HG02678 (cell line): ENCODE data around the gene OPN4.

Experiments used
- ATAC-seq: cut with Tn5 transposase; IDR thresholded peaks from one replicate; pipeline ENCODE4 v1.9.1; 2021; ENCODE audit warnings: mild to moderate bottlenecking, moderate library complexity; ENCODE audit not compliant: unreplicated experiment

The OPN4 gene

GRCh38 chr10:86661161-86662025 is 7.0 kb downstream of the OPN4 start:
- no peak for ATAC-seq

- no peak for ATAC-seq
Measured at GRCh38 chr10:86662186-86663045, 8.1 kb downstream of the OPN4 start.

- no peak for ATAC-seq
Measured at GRCh38 chr10:86663046-86663345, 8.6 kb downstream of the OPN4 start.

- no peak for ATAC-seq
Measured at GRCh38 chr10:86663576-86664339, 9.4 kb downstream of the OPN4 start.

GRCh38 chr10:86664341-86665217 is 10.2 kb downstream of the OPN4 start:
- no peak for ATAC-seq

GRCh38 chr10:86665218-86665607 is 10.9 kb downstream of the OPN4 start:
- ATAC-seq: no peak

- ATAC-seq: no peak
Measured at GRCh38 chr10:86665868-86666267, 11.5 kb downstream of the OPN4 start.

- no peak for ATAC-seq
Measured at GRCh38 chr10:86666538-86666937, 12.2 kb downstream of the OPN4 start.

- no peak for ATAC-seq
Measured at GRCh38 chr10:86667421-86668181, 13.3 kb downstream of the OPN4 start.

- peak; percentile 75 for ATAC-seq
Measured at GRCh38 chr10:86668297-86669165, 14.2 kb downstream of the OPN4 start, which contains the start of gene LDB3. Gene LDB3, plus strand, starts transcription at chr10:86668511. Its CDS starts 181 bp downstream, at chr10:86668692.

GRCh38 chr10:86670290-86670811 is 16.0 kb downstream of the OPN4 start:
- ATAC-seq: no peak

- ATAC-seq: no peak
Measured at GRCh38 chr10:86670876-86671275, 16.5 kb downstream of the OPN4 start.

- no peak for ATAC-seq
Measured at GRCh38 chr10:86671419-86671818, 17.1 kb downstream of the OPN4 start.

GRCh38 chr10:86671985-86672710 is 17.8 kb downstream of the OPN4 start:
- ATAC-seq: no peak

- ATAC-seq: no peak
Measured at GRCh38 chr10:86673216-86673826, 19.0 kb downstream of the OPN4 start.

GRCh38 chr10:86673827-86674581 is 19.7 kb downstream of the OPN4 start:
- ATAC-seq: no peak

- ATAC-seq: no peak
Measured at GRCh38 chr10:86674912-86675311, 20.6 kb downstream of the OPN4 start.
